Chondrocyte (in vitro differentiated cells): ENCODE data around the gene KANTR. TPM values are rescaled to one million over a fixed set of nuclear protein-coding genes. Genes with fewer than 3 reads are reported as not detected.

ENCODE experiments used
- DNase-seq: peaks from one replicate; pipeline ENCODE4 v3.0.0; 2021; ENCODE audit warnings: mixed read lengths, low spot score
- H3K27ac Mint-ChIP-seq: one replicate; pipeline ENCODE4 v1.8.0; 2021; ENCODE audit warnings: mild to moderate bottlenecking, moderate library complexity, mixed read lengths; ENCODE audit not compliant: unreplicated experiment
- H3K27me3 Mint-ChIP-seq: 2 replicates; pipeline ENCODE4 v1.8.0; 2021; ENCODE audit warnings: low read depth, mixed read lengths
- H3K36me3 Mint-ChIP-seq: 2 replicates; pipeline ENCODE4 v1.8.0; 2021; ENCODE audit warnings: low read depth, mixed read lengths
- H3K4me1 Mint-ChIP-seq: 2 replicates; pipeline ENCODE4 v1.8.0; 2021; ENCODE audit warnings: low read depth, mild to moderate bottlenecking, mixed read lengths
- H3K4me3 Mint-ChIP-seq: one replicate; pipeline ENCODE4 v1.8.0; 2021; ENCODE audit warnings: mild to moderate bottlenecking, moderate library complexity, mixed read lengths; ENCODE audit not compliant: unreplicated experiment
- H3K9me3 Mint-ChIP-seq: 2 replicates; pipeline ENCODE4 v1.8.0; 2021; ENCODE audit warnings: low read depth, mixed read lengths
- CTCF ChIP-seq: fragments of 200-600 bp; sonication (generic); IDR thresholded peaks from 2 replicates; pipeline ENCODE4 v1.5.0; 2021; ENCODE audit warnings: antibody characterized with exemption, mild to moderate bottlenecking, moderate library complexity
- total RNA-seq: library from RNA; stranded (reverse); gene quantifications from 3 replicates; pipeline ENCODE4 v1.2.1, GENCODE V29; 2021

The KANTR gene
- total RNA-seq, 1 donor from 2014 or later = 6.6 TPM

DNA sequence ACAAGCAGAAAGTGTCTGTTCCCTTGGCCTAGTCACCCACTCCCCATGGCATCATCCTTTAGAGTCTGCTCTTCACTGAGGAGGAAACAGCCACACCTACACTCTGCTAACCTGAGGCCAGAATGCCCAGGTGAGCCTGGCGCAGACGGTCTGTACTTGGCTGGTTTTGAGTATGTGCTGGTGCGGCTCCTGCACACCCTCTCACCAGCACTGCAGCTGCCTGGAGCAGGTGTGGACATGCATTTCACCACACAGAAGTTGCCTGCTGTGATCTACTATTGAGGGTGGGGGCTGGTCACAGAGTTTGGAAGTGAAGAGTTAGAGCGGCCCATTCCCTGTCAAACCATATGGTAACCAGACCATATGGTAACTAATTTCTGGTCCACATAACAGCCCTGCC lies 39.5 kb downstream of the KANTR start:
- Mint-ChIP-seq H3K4me1 (no peaks in the 10 kb centered on the region), H3K9me3 (peaks cover 4% of the 10 kb centered on the region), H3K36me3 (peaks cover 1% of the 10 kb centered on the region), H3K27me3 (no peaks in the 10 kb centered on the region), H3K4me3 (no peak overlapping the region), H3K27ac (no peak overlapping the region)
- no peak for TF ChIP-seq CTCF
- DNase-seq = no peak

- Mint-ChIP-seq H3K4me3 (no peak overlapping the region), H3K9me3 (peaks cover 7% of the 10 kb centered on the region), H3K36me3 (peaks cover 1% of the 10 kb centered on the region), H3K4me1 (no peaks in the 10 kb centered on the region), H3K27me3 (no peaks in the 10 kb centered on the region), H3K27ac (no peak overlapping the region)
- no peak for DNase-seq
- TF ChIP-seq CTCF = no peak
These were observed 41.6 kb downstream of the KANTR start for GRCh38 chrX:53135581-53135980.

DNA sequence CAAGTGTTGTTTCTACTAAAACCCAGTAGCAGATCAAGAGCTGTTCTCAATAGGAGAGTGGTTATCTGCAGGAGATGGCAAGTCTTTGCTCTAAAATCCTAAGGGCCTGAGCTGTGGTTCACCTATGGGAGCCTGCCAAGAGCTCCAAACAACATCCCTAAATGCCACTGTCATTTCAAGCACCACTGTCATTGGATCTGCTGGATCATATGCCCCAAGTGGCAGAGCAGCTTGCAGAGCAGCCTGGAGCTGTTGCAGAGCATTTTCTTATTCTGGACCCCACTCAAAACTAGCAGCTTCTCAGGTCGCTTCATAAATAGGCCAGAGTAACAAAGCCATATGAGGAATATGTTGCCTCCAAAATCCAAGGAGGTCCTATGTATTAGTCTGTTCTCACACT lies 59.6 kb downstream of the KANTR start:
- peaks cover 20% of the 10 kb centered on the region for H3K9me3 Mint-ChIP-seq
- no peaks in the 10 kb centered on the region for H3K36me3 Mint-ChIP-seq
- DNase-seq = no peak

DNA sequence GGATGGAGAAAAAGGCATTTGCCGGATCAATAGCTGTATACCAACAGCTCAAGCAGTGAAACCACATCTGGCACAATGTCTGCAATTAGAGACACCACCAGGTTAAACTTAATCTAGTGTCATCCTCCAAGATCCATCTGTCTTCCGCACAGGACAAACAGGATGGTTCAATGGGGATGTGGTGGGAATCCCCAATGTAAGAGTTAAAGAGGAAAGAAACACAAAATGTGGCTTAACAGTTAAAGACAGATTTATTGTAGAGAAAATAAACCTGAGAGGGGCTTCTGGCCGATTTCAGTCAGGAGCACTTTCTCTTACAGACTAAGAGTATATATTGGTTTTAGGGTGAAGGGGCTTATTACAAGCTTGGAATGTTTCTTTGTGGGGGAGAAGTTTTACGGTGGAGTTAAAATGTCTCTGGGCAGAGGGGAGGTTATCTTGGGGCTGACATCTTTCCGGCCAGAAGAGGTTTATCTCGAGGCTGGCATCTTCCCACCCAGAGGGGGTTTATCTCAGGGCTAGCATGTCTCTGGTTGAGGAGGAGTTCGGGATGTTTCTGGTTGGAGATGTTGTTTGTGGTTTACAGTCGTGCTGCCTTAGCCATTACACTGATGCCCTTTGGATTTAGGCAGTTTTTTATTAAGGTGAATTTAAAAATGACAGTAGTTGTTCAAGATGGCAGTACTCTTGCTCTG lies 61.7 kb downstream of the KANTR start:
- no peaks in the 10 kb centered on the region for H3K4me1 Mint-ChIP-seq
- no peak for DNase-seq
- no peaks in the 10 kb centered on the region for H3K36me3 Mint-ChIP-seq
- no peaks in the 10 kb centered on the region for H3K27me3 Mint-ChIP-seq
- peaks cover 23% of the 10 kb centered on the region for H3K9me3 Mint-ChIP-seq
- no peak overlapping the region for H3K4me3 Mint-ChIP-seq
- no peak for TF ChIP-seq CTCF
- no peak overlapping the region for H3K27ac Mint-ChIP-seq

More for the DNA sequence above, 59.6 kb downstream of the KANTR start:
- no peak overlapping the region for H3K27ac Mint-ChIP-seq
- H3K27me3 Mint-ChIP-seq = no peaks in the 10 kb centered on the region
- TF ChIP-seq CTCF = no peak
- H3K4me3 Mint-ChIP-seq = no peak overlapping the region
- no peaks in the 10 kb centered on the region for H3K4me1 Mint-ChIP-seq

DNA sequence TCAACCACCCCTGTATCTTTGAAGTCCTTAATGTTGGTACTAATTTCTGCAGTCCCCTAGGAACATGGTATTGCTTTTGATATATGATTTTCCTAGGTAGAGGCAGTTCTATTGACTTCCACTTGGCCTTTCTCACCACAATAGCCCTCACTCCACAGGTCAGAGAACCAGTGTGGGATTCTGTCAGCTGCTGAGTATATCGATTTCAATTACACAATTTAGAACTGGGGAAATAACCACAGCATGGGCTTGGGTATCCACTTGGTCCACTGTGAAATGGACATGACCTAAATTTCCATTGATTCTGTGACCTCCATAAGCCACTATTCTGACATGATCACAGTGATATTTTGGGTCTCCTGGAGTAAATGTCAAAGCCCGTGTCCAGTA lies 62.3 kb downstream of the KANTR start:
- DNase-seq = no peak
- no peaks in the 10 kb centered on the region for H3K36me3 Mint-ChIP-seq
- H3K9me3 Mint-ChIP-seq = peaks cover 21% of the 10 kb centered on the region
- no peaks in the 10 kb centered on the region for H3K27me3 Mint-ChIP-seq
- TF ChIP-seq CTCF = no peak
- no peak overlapping the region for H3K27ac Mint-ChIP-seq
- H3K4me1 Mint-ChIP-seq = no peaks in the 10 kb centered on the region
- no peak overlapping the region for H3K4me3 Mint-ChIP-seq
